ENCODE data around the gene GID8. TPM values are rescaled to one million over a fixed set of nuclear protein-coding genes. Genes with fewer than 3 reads are reported as not detected.

Gene GID8
- total and polyA plus RNA-seq, 2 of the 4 experiments (the other 2 are of a cell fraction): 21.5 to 33.9 TPM

DNA sequence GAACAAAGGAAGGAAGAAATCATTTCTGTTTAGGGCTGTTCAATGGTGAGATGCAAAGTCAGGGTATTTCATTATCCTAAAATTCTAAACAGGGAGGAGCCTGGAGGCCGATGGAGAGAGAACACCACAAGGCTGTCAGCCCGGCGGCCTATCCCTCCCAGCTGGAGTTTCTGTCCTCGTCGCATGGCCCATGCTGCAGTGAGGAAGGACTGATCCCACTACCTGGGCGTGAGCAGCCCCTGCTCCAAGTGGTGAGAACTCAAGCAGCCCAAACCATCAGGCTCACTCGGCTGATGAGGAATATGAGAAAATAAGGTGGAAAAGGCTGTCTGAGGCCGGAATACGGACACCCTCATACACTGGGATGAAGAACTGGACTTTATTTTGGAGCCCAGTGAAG is 42.4 kb upstream of the GID8 start:
- Histone ChIP-seq H3K27ac (ENCODE audit: insufficient read depth, low read length) (no peak overlapping the region), H3K9ac (ENCODE audit: low read depth, low read length) (no peak overlapping the region), H3K79me1 (ENCODE audit: low read depth in 1 of 2, low read length in 2 of 2) (peaks cover 13 to 71% of the 10 kb centered on the region in 2 experiments), H4K5ac (ENCODE audit: low read depth, low read length) (no peak overlapping the region), H2BK15ac (ENCODE audit: low read depth, low read length) (no peak overlapping the region), H2BK120ac (ENCODE audit: low read depth, low read length) (no peak overlapping the region), H2BK5ac (ENCODE audit: low read depth, low read length, poor library complexity, severe bottlenecking) (no peak overlapping the region), H3K4ac (ENCODE audit: low read depth, low read length) (no peak overlapping the region), H4K20me1 (ENCODE audit: insufficient read depth, low read length) (peaks cover 11% of the 10 kb centered on the region), H3K4me2 (ENCODE audit: low read depth, low read length) (no peak overlapping the region), H2AK5ac (ENCODE audit: low read depth, low read length) (no peak overlapping the region), H2AK9ac (replicated peaks; ENCODE audit: low read depth, low read length, poor library complexity) (no peak overlapping the region), H3K23ac (ENCODE audit: low read depth, low read length) (no peak overlapping the region), H3K14ac (replicated peaks; ENCODE audit: low read depth, low read length) (no peak overlapping the region), H3K9me3 (ENCODE audit: control insufficient read depth, insufficient read depth, low read length) (no peaks in the 10 kb centered on the region), H3K18ac (ENCODE audit: low read depth, low read length) (no peak overlapping the region), H4K8ac (ENCODE audit: low read depth in 2 of 2, low read length in 2 of 2) (no peak overlapping the region), H2BK20ac (ENCODE audit: low read depth, low read length) (no peak overlapping the region), H3K4me3 (ENCODE audit: insufficient read depth, low read depth, low read length) (no peak overlapping the region), H3K36me3 (ENCODE audit: control insufficient read depth, insufficient read depth, low read length) (peaks cover 52% of the 10 kb centered on the region), H3K27me3 (ENCODE audit: control insufficient read depth, insufficient read depth, low read length) (no peaks in the 10 kb centered on the region), H3K4me1 (ENCODE audit: control insufficient read depth, insufficient read depth, low read length) (peaks cover 5% of the 10 kb centered on the region), H3K9me1 (ENCODE audit: insufficient read depth, low read length) (peaks cover under 1% of the 10 kb centered on the region; the same call in 1 of the 2 replicates), H4K91ac (ENCODE audit: insufficient read depth, low read depth, low read length) (no peak overlapping the region), H2AFZ (replicated peaks; ENCODE audit: low read length, poor library complexity) (no peak overlapping the region), H3K56ac (ENCODE audit: extremely low read depth, insufficient read depth, low read length) (no peak overlapping the region)
- POLR2A ChIA-PET (ENCODE audit: unreplicated experiment): no interaction called here
- CTCF ChIA-PET: interaction anchor here (1.3 kb wide), 1 partner anchor 22 kb away, joined by 3 read pairs; no protein-coding TSS in a partner anchor
- dilution Hi-C loops (cut with HindIII; ENCODE audit: low sequenced_read_pairs, unreplicated experiment) (no loop called here), intact Hi-C loops (cut with micrococcal nuclease) (no loop called here), in situ Hi-C loops (cut with MboI; ENCODE audit: low sequenced_read_pairs) (no loop called here)
- 80% methylated on average over 2 of the region's 9 CpGs; no CpG with 5 or more reads in 1 of the 2 experiments for WGBS, 2 experiments (ENCODE audit: extremely low coverage in 2 of 2, insufficient read length in 1 of 2)
- no TSS peak for BruUV-seq (replicated peaks)
- ATAC-seq (ENCODE audit: low read depth): no peak
- DNase-seq: no peak
- no peak for TF ChIP-seq MXI1 (IDR thresholded peaks at IDR 0.05; ENCODE audit: borderline replicate concordance, low read depth, low read length)
- TF ChIP-seq RFX5 (IDR thresholded peaks at IDR 0.05; ENCODE audit: low read depth, low read length): no peak
- TF ChIP-seq CEBPB (IDR thresholded peaks at IDR 0.05; ENCODE audit: low read depth, low read length): no peak
- TF ChIP-seq BHLHE40 (IDR thresholded peaks at IDR 0.05; ENCODE audit: low read depth, low read length): no peak
- no peak for TF ChIP-seq FOS (IDR thresholded peaks at IDR 0.05; ENCODE audit: low read depth, low read length)

All from IMR-90 (cell line).